HG02610 (cell line): Measurements from ENCODE around the gene PNPLA2.

Experiments
- ATAC-seq: cut with Tn5 transposase; IDR thresholded peaks from one replicate; pipeline ENCODE4 v1.9.1; 2021; ENCODE audit warnings: mild to moderate bottlenecking, moderate library complexity; ENCODE audit not compliant: unreplicated experiment

The PNPLA2 gene

GRCh38 chr11:786235-787083 is 32.3 kb upstream of the PNPLA2 start:
- no peak for ATAC-seq

DNA sequence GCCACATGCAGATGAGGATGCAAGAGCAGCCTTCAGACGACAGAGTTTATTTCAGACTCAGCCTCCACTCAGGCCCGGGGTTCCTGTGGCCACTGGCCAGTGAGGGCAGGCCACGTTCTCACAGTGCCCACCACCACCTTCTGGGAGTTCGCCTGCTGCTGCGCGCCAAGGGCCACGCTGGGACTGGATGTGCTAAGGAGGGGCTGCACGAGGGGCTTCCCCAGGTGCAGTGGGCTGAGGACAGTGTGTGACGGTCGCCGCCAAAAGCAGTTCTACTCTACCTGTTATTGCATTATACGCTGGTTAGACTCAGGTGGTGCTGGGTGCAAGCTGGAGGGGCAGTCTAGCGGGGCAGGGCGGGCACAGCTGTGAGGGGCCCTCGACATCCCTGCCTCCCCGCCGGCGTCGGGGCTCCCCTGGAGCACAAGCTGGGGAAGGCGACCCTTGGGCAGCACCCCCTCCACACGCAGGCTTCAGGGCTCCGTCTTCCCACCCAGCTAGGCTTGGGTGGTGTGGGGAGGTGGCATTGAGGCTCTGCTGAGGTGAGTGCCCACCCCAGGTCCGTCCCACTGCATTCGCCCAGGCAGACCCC is 31.5 kb upstream of the PNPLA2 start:
- no peak for ATAC-seq

GRCh38 chr11:788009-788640 is 30.6 kb upstream of the PNPLA2 start:
- no peak for ATAC-seq

GRCh38 chr11:788953-789940 is 29.5 kb upstream of the PNPLA2 start:
- ATAC-seq = no peak

- ATAC-seq = no peak
These were observed 28.8 kb upstream of the PNPLA2 start, which contains the start of gene CEND1 for GRCh38 chr11:789943-790342. CEND1 (minus strand) TSS chr11:790090; CDS start chr11:788576, 1,514 bp downstream.

- no peak for ATAC-seq
These were observed 27.8 kb upstream of the PNPLA2 start for GRCh38 chr11:790721-791564.

- ATAC-seq = no peak
These were observed 26.8 kb upstream of the PNPLA2 start for GRCh38 chr11:791658-792534.

DNA sequence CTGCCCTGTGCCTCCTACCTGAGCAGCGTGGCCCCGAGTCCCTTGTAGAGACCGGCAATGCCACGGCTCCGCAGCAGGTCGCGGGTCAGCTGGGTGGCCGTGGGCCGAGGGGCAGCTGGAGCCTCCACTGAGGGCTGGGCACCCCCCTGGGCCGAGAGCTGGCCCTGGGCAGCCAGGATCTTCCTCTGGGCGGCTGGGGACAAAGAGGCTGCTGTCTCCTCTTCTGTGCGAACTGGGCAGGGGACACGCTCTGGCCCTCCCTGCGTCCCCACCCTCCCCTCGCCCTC is 26.2 kb upstream of the PNPLA2 start:
- no peak for ATAC-seq

GRCh38 chr11:792873-793272 is 25.8 kb upstream of the PNPLA2 start:
- ATAC-seq = no peak

DNA sequence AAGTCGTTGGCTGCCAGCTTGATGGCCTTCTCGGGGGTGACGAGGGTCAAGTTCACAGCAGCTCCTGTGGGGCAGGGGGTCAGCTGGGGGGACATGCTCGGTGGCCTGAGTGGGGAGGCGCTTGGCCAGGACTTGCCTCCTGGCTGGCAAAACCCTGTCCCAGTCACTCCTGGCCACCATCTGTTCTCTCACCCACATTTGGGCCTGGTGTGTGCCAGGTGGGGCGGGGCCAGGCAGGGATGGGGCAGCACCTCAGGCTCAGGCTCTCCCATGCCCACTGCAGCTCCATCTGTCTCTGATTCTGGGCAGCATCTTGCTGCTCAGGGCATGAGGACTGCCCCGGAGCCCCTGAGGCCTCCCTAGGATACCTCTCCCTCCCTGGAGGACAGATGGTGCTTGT is 25.2 kb upstream of the PNPLA2 start:
- ATAC-seq = no peak

GRCh38 chr11:794013-794765 is 24.5 kb upstream of the PNPLA2 start:
- no peak for ATAC-seq

DNA sequence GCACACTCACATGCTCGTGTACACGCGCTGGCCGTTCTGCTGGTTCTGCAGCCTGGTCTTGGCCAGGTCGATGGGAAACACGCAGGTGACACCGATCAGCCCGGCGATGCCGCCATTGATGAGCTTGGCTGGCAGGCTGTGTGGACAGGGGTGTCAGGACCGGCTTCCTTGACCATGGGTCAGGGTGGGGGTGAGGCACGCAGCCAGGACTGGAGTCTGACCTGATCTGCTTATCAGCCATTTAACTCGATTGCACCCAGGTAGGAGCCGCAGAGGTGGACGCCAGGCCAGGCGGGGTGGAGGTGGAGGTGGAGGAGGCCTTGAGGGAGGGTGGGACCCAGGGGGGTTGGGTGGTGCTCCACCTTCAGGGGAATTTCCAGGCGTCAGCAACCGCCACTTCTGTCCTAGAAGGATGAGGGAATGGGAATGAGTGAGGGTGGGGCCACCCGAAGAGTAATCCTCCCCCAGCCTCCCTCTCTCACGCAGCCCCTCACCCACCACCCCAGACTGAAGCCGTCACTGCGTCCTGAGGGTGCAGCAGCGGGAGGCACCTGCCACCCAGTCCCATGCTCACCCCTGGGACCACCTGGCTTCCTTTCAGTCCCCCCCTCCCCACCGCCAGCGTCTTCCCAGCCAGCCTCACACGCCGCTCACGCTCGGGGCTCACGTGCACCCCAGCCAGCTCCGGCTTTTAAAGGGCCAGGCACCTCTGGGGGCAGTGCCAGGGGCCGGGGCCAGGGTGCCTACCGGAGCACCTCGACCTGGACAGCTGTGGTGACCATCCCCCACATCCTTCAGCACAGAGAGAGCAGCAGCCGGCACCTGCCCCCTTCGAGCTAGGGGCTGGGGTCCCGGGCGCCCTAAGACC is 23.7 kb upstream of the PNPLA2 start:
- no peak for ATAC-seq

DNA sequence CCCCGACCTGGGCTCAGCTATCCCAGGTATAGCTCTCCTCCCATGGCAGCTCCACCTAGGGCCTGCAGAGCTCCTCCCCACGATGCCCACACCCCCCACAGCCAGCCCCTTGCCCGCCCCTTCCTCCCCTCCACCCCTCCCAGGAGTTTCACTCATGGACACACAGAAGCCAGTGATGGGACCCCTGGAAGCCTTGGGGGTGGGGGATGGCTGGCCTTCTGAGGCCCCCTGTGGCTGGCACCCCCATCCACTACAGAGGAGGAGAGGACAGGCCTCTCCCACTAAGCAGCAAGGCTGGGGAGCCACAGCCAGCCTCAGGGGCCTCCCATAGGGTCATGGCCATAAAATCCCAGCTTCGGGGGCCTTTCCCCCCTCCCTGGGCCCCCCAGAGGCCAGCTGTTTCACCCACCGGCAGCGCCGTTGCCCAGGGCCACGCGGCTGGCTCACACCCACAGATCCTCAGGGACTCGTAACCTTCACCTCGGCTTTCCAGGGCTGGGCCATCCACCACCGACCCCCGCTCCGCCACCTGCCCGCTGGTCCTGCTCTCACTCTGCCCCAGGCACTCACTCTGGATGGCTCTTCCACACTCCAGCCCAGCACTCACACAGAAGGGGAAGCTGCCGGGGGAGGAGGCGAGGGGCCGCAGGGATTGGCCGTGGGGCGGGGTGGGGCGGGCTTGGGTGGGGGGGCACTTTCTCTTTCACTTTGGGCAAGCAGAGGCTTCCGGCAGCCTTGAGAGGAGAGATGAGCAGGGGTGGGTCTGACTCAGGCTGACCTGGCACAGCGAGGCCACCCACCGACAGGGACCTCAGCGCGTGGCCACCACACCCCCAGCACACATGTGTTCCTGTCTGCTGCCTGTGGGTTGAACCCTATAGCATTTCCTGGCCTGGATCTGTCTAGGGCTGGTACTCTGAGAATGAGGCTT is 22.8 kb upstream of the PNPLA2 start:
- ATAC-seq = peak; percentile 24

DNA sequence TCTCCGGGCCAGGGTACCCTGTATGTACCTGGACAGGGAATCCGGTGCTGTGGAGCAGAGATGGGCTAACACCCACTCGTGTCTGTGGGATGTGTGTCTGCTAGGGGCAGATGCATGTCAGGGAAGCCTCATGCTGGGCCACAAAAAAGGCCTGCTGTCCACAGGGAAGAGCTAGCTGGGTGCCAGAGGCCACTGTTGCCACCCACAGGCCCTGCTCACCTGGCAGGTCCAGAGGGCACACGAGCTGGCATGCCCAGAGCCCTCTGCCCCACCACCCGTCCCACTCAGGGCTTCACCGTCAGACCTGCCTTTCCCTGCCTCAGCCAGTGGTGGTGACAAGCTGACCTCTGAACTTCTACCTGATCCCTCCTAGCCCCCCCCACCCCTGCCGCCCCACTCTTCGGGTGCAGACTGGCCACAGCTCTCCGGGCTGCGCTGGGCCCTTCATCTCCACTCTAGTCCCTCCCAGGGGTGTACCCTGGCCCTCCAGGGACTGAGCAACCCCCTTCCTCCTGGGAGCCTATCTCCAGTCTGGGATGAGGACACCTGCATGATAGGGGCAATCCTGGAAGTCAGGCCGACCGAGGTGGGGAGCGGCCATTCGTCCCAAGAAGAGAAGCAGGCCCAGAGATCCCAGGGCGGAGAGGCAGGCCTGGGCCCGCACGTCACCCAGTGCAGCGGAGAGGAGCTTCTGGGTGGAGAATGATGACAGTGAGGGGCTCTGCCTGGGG is 22.0 kb upstream of the PNPLA2 start:
- no peak for ATAC-seq

- ATAC-seq = peak; percentile 34
These were observed 21.2 kb upstream of the PNPLA2 start for GRCh38 chr11:797296-798092.
